Omental fat pad (tissue), 4 donors: ENCODE data around the gene BNC1. TPM values are rescaled to one million over a fixed set of nuclear protein-coding genes. Genes with fewer than 3 reads are reported as not detected.

Experiments used
- ATAC-seq: fragments of 150-250 bp; one replicate; pipeline ENCODE4 v1.9.1; 2016; ENCODE audit warnings: mild to moderate bottlenecking, moderate library complexity; ENCODE audit not compliant: low FRiP score
- DNase-seq: peaks from one replicate; pipeline ENCODE4 v3.0.0-alpha.2; 2019; ENCODE audit warnings: low spot score
- total RNA-seq, 4 donors: library from RNA; depleted of rRNA; stranded (reverse); fragments of >200 nt; gene quantifications; one replicate each; pipeline ENCODE4 v1.1.0, GENCODE V29; 2016
- TF ChIP-seq, protein P1 (sequence below), 3 donors: fragments of 450-650 bp; IDR thresholded peaks; one replicate each; pipeline ENCODE4 v1.5.1; 2016 to 2017; ENCODE audit warnings: antibody characterized with exemption in 3 of 3, mild to moderate bottlenecking in 3 of 3, moderate library complexity in 2 of 3

BNC1 gene
- total RNA-seq, 4 donors from 2014 or later = 1.1 to 73.0 (median 35.6) TPM

DNA sequence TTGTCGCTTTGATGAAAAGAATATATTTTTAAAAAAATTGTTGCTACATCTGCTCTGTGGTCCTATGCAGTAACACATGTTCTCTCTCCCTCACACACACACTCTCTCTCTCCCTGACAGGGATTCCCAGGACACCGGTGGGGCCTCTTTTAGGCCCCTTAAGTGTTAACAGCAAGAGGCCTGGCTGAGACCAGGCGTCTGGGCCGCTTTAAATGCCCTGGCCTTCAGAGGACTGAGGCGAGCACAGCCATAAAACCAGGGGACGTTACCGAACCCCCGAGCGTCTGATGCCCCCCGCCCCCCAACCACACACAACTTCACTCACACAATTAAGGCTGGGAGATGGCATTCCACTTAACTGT is 1.7 kb downstream of the BNC1 start:
- DNase-seq (no peak), ATAC-seq (no peak)
- TF ChIP-seq, protein P1, sequence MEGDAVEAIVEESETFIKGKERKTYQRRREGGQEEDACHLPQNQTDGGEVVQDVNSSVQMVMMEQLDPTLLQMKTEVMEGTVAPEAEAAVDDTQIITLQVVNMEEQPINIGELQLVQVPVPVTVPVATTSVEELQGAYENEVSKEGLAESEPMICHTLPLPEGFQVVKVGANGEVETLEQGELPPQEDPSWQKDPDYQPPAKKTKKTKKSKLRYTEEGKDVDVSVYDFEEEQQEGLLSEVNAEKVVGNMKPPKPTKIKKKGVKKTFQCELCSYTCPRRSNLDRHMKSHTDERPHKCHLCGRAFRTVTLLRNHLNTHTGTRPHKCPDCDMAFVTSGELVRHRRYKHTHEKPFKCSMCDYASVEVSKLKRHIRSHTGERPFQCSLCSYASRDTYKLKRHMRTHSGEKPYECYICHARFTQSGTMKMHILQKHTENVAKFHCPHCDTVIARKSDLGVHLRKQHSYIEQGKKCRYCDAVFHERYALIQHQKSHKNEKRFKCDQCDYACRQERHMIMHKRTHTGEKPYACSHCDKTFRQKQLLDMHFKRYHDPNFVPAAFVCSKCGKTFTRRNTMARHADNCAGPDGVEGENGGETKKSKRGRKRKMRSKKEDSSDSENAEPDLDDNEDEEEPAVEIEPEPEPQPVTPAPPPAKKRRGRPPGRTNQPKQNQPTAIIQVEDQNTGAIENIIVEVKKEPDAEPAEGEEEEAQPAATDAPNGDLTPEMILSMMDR (IDR thresholded peaks at IDR 0.05) = no peak

- TF ChIP-seq, protein P1 (IDR thresholded peaks at IDR 0.05) = no peak
- DNase-seq (no peak), ATAC-seq (no peak)
These were observed 2.3 kb downstream of the BNC1 start for GRCh38 chr15:83282141-83282540.

DNA sequence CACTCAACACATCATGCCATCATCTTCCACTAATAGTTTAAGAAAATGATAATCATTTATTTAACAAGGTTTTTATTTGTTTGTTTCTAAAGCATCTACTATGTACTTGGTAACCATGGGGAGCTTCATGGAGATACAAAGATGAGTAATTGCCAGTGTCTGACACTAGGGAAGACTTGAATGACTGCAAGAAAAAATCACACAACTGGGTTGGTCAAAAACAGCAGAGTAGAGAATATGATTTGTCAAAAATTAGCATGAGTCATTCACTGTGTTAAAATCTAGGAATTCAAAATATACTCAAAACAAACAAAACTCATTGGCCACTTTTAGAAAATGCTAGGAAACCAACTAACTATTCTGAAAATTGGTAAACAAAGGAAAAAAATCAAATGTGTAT is 6.3 kb downstream of the BNC1 start:
- TF ChIP-seq, protein P1 (IDR thresholded peaks at IDR 0.05) = no peak
- DNase-seq (no peak), ATAC-seq (peak; percentile 71)

DNA sequence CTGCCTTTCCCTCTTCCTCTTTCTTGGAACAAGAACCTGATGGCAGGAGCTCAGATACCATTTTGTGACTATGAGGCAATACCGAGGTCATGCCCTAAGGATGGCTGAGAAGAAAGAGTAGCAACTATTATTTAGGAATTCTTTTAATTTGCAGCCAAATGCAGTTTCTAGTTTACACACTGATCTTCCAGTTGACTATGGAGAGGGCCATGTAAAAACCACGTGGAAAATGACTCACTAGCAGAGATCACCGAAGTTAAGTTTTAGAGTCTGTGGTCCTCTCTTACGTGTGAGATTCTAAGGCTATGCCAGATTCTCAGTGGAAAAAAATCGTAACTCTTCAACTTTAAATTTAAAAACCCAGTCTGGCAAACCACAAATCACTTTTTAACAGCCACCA is 7.8 kb downstream of the BNC1 start:
- ATAC-seq (no peak), DNase-seq (no peak)
- TF ChIP-seq, protein P1 (IDR thresholded peaks at IDR 0.05) = no peak

DNA sequence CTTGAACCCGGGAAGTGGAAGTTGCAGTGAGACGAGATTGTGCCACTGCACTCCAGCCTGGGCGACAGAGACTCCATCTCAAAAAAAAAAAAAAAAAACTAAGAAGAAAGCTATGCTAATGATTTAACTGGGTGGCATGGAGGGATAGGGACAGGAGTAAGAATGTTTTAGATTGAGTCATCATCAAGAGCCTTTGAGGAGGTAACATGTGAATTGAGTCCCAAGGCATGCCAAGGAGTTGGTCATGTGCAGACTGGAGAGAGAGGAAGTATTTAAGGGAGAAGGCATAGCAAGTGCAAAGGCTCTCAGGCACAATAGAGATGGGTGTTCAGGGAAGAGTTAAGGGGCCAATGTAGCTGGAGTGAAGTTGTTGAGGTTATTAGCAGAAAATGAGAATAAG is 9.1 kb downstream of the BNC1 start:
- ATAC-seq (peak; percentile 19), DNase-seq (no peak)
- TF ChIP-seq, protein P1 (IDR thresholded peaks at IDR 0.05) = no peak

- no peak for ATAC-seq
- TF ChIP-seq, protein P1 (IDR thresholded peaks at IDR 0.05) = no peak
- no peak for DNase-seq
These were observed 14.3 kb downstream of the BNC1 start for GRCh38 chr15:83270176-83270575.

DNA sequence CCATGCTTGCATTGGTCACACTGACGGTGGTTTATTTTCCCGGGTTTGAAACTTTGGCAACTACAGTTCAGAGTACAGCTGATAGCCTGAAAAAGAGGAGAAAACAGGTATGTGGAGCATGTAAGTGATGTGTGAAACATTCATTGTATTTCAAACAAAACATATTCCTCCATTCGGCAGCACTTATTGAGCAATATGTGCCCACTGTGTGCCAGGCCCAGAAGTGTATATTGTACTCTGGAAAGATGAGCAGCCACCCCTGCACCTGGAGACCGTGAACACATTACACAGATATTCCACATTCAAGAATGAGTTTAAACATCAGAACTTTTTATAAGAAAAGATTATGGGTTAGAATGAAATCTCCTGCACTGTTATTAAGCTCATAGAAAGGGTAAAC is 16.3 kb downstream of the BNC1 start:
- no peak for DNase-seq
- TF ChIP-seq, protein P1 (IDR thresholded peaks at IDR 0.05) = no peak
- no peak for ATAC-seq
